HG02623 (cell line): Measurements from ENCODE around the gene TACC2.
"Not testable (repeated sequence)": the region's sequence is repeated elsewhere in the genome, so short reads cannot be mapped to it uniquely, and the experiment has no call there.

Experiments
- ATAC-seq: cut with Tn5 transposase; IDR thresholded peaks from one replicate; pipeline ENCODE4 v1.9.1; 2021; ENCODE audit warnings: moderate library complexity; ENCODE audit not compliant: unreplicated experiment

The TACC2 gene

DNA sequence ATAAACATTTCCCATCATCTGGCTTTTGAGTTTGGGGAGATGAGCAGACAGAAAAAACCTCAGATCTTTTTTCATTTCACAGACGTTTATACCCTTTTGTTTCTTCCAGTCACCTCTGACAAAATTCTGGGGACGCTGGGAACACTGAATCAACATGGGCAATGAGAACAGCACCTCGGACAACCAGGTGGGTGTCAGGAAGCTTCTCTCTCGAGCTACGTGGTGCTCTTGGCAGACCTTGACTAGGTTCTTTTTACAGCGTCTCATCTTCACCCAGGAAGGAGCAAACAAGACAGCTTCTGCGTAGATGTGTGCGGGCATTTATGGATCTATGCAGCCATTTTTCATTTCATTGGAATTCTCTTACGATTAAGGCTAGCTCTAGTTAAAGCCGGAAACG lies 32.9 kb downstream of the TACC2 start:
- no peak for ATAC-seq

DNA sequence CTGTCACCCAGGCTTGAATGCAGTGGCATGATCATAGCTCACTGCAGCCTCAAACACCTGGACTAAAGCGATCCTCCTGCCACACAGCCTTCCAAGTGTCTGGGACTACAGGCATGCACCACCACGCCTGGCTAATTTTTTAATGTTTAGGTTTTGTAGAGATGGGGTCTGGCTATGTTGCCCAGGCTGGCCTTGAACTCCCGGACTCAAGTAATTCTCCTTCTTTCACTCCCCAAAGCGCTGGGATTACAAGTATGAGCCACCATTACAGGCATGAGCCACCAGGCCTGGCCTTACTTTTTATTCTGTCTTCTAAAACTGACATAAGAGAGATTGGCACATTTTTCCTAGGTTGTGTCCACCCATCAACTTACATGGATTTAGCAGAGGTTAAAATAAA lies 33.3 kb downstream of the TACC2 start:
- no peak for ATAC-seq

DNA sequence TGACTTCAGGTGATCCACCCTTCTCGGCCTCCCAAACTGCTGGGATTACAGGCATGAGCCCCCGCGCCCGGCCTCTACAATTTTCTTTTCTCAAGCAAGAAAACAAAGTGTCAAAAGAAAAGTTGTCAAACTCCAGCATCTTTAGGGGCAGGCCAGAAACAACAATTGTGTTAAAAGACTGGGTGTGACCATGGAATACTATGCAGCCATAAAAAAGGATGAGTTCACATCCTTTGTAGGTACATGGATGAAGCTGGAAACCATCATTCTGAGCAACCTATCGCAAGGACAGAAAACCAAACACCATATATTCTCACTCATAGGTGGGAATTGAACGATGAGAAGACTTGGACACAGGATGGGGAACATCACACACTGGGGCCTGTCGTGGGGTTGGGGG lies 34.3 kb downstream of the TACC2 start:
- ATAC-seq = not testable (repeated sequence)

DNA sequence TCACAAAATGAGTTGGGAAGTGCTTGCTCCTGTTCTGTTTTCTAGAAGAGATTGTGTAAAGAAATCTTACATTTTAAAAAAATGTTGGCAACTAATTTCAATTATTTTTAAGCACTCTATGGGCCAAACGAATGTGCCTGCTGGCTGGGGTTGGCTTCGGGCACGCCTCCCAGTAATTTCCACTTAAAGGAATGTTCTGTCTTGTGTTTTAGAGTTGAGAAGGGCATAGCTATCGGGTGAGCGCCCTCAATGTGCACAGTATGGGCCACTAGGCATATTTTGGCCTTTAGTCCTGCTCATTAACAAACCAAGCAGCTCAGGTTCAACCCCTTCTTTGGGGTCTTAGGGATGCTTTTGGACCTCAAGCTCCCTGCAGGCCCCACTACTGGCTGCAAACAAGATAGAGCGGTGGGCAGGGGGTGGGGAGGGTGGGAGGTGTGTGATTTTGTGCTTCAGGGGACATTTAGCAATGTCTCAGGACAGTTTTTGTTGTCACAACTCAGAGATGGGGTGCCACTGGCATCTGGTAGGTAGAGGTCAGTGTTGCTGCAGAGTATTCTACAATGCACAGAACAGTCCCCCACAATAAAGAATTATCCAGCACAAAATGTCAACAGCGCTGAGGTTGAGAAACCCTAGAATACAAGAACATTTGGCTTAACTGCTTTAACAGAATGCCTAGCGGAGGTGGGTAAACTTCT lies 40.7 kb downstream of the TACC2 start:
- ATAC-seq = no peak

DNA sequence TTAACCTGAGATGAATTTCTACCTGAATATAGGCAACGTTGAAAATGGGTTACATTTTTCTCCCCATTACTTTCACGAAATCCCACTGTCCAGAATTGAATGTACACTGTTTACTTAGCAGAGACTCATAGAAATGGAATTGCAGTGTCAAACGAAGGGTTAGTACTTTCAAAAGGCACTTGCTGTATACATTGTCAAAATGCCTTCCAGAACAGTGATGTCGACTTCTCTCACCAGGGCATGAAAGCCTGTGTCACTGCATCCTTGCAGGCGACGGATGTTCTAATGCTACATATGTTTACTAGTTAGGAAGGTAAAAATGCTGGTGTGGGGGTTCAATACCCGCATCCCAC lies 41.2 kb downstream of the TACC2 start:
- no peak for ATAC-seq

DNA sequence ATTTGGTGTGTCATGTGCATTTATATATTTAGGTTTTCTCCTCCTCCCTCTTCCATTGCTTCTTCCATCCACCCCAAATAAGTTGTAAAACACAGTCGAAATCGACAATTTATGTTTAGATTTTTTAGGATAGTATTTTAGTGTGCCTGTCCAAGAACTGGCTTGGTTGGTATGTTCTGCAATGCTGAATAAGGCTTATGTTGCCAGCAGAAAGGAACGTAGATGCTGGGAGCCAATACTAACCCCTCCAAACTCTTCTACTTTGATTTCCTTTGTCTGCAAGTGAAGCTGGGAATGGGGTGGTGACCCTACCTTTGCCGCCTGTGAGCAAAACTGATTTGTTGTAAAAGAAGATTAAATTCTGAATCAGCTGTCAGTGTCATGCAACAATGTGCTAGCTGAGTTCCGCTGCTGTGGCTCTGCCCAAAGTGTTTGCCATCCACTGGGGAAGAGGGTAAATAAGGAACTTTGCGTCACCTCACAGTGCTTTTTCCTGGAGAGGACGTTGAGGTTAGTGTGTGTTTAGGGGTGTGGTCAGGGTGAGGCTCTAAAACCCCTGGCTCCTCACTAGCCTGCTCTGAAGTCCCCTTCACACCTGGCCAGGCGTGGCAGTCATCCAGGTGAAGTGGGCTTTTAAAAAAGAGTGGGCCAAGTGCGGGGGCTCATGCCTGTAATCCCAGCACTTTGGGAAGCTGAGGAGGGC lies 44.4 kb downstream of the TACC2 start:
- ATAC-seq = no peak

DNA sequence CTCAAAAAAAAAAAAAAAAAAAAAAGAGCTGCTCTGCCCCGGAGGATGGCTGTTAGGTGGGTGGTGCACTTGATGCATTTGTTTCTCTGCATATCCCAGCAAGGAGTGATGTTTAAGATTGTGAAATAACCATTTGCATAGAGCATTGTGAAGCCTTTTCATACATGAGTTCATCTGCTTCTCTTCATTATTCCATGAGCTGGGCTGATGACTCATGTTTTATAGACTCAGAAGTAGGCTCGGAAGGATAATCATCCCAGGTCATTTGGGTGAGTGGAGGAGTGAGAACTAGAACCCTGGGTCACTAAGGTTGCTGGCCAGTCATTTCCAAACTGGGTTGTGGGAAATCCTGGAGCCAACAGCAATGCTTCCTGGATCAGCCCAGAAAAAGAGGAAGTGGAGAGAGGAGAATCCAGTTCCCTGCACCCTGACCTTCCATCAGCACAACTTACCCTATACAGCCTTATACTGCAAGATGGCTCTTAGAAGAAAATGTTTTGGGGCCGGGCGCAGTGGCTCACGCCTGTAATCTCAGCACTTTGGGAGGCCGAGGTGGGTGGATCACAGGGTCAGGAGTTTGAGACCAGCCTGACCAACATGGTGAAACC lies 45.3 kb downstream of the TACC2 start:
- no peak for ATAC-seq

DNA sequence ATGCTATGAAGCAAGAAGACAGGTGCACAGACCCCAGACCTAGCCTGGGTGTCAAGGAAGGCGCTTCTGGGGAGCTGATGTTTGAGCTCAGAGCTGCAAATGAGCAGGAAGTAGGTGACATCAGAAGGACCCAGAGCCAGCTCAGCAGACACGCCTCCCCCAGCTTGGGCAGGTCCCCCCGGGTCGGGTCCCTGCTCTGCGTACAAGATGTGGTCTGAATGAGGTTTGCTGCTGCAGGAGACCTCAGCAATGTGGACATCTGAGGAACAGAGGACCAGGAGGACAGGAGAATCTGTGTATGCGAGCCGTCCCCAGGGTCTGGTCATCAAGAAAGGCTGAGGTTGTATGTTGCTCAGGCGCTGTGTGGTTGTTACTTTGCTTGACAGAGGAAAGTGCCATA lies 51.8 kb downstream of the TACC2 start:
- no peak for ATAC-seq

DNA sequence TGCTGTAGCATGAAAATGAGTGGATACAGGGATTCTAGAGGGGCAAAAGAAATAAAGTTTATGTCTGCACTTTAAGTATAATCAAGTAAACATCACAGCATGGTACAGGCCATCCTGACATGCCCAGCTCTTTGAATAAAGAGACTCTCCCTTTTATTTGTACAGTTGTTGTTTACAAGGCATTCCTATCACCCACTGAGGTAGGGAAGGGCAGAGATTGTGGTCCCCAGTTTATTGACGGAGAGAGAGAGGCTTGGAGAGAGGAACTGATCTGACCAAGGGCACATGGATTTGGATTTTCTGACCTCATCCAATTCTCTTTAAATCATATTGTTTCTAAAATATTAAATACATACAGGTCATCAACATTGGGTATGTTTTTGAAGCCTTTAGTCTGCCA lies 53.9 kb downstream of the TACC2 start:
- ATAC-seq = no peak

DNA sequence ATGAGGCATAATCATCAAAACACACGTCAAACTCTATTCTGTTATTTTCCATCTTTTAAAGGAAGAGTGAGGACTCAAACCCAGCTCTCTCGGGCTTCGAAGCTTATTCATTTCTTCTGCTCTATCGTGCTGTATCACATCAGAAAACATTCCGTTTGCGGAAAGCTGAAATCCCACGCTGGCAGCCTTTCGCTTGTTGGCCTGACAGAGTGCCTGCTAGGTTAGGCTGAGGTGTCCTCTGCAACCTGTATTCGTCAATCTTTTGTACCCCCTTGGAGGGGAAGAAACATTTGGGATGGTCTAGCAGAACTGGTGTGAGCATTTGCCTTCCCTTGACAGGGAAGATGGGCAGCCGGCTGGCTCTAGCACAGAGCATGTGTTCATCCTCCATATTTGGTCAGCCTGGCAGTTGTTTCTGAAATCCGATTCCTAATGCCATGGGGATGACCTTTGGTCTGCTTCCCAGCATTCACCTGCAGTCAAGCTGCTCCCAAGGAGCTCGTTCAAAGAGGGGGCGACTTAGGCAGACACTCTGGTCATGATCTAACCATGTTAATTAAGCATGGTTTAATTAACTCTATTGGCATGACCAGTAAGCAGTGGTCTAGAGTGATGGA lies 55.2 kb downstream of the TACC2 start:
- no peak for ATAC-seq

DNA sequence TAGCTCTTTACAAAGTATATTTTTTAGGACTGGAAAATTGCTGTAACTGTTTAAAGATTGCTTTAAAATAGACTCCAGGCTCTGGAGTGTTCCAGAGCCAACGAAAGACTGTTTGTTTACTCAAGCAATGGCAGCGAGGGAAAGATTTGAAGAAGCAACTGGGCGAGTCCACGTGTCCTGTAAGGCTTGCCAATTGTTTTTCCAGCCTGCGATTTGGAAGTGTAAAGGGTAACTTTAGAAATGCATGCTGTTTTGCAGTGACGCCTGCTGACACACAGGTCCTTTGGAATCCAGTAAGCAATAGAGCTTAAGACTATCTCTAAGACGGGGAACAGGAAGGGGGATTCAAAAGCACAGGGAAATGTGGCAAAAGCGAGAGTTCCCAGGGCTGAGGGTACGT lies 55.8 kb downstream of the TACC2 start:
- ATAC-seq = no peak

DNA sequence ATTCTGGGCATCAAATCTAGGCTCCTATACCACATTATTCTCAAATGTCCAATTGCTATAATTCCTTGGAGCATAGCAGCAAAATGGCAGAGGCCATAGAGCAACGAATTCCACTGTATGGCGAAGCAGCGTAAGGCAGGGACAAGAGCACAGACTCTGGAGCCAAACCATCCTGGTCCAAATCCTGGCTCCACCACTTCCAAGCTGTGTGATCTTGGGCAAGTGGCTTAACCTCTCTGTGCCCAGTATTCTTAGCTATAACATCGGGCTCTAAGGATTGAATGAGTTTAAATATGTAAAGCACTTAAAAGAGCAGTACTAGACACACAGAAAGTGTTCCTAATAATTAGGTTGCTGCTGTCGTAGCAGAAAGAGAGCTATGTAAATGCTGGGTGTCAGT lies 56.2 kb downstream of the TACC2 start:
- no peak for ATAC-seq

DNA sequence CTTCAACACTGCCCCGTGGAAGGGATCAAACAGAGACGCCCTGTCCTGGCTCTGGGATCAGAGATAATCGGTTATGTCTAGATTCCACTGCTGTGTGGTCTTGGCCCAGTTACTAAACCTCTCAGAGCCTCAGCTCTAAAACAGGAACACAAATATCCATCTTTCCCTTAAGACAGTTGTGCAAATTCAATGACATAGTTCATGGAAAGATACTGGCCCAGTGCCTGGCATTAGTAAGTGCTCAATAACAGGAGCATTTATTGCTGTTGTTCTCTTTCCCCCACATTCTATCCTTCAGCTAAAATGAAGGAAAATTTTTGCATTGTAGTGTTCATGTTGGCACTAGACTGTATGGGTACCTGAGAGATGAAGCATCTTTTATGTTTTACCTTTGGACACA lies 58.6 kb downstream of the TACC2 start:
- no peak for ATAC-seq

DNA sequence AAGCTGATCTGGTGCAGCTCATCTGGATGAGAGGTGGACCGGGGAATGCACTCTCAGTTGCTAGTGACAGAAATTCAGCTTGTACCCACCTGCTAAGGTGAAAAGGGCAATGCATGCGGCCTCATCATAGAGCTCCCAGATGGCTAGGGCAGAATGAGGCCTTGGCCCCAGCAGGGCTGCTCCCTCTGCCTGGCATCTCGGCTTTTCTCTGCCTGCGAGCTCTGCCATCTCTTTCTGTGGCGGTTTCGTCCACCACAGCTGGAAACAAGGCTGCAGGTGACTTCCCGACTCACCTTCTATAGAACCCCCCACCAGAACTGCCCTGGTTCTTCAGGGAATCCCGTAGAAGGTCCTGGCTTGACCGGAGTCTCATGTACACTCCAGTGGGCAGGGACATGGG lies 60.1 kb downstream of the TACC2 start:
- no peak for ATAC-seq

DNA sequence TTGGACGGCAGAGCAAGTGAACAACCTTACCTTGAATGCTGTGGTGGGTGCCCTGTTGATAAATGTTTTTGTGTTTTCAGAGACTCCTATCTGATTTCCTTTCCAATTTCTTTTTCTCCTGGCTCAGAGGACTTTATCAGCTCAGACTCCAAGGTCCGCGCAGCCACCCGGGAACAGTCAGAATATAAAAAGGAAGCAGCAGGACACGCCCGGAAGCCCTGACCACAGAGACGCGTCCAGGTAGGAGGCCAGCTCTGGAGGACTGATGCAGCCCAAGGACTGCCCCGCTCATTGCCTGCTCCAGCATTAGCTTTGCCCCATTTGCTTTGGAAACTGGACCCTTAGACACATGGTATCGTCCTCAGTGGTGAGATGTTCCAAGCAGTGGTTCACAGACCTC lies 61.3 kb downstream of the TACC2 start:
- no peak for ATAC-seq

DNA sequence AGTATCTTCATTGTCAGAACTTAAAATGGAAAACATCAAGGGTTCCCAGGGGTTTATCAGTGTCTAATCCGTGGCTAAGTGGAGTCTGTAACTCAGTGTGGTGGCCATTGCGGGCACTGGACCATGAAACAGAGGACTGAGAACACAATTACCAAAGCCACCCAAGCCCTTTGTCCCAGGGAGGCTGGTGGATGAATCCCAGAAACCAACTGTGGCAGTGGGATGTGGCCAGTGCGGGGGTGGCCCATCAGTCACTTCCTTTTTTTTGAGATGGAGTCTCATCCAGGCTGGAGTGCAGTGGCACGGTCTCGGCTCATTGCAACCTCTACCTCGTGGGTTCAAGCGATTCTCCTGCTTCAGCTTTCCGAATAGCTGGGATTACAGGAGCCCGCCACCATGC lies 61.8 kb downstream of the TACC2 start:
- ATAC-seq = no peak

DNA sequence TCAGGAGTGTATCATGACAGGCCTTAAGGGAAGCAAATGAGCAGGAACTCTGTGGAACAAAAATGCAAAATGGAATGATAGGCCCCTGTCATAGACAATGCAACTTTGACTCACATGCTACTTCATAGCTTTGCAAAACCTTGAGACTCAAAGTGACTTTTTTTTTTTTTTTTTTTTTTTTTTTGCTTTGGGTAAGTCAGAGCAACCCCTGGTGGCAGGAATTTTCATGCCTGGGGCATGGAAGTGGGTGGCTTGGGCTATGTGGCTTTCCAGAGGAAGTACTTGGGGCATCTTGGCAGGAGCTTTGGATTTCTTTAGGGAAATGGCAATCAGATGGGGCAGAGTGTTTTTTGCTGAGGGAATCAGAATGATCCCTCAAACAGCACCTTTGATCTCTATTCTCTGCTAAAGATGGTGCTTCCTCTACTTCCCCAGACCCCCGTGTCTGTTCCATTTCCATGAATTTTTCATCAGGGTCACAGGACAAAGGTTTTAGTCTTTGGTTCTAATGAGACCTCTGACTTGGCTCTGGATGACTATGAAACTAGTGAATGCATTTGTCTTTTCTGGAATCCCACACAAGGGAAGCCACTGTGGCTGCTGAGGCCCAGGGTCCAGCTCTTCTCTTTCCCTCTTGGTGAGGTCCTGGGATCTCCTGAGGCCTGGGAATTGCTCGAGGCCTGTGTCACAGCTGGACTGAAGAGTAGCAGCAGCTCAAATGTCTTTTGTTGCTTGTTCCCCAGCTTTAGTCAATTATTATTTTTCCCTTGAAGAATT lies 62.8 kb downstream of the TACC2 start:
- no peak for ATAC-seq

DNA sequence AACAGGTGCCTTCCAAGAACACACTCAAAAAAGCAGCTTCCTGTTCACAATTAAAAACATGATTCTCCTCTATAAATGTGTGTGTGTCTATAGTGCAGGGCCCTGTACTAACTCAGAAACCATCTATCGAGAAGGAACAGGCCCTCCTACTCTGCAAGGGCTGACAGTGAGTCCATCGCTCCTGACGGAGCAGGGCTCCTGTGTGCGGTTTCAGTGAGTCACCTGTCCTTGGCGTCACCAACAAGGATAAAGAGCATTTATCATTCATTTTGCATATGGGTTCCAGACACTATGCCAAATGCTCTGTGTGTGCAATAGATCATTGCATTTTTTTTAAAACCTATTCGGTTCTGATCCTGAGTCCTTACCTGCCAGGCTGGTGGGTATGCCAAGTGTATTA lies 63.7 kb downstream of the TACC2 start:
- no peak for ATAC-seq

DNA sequence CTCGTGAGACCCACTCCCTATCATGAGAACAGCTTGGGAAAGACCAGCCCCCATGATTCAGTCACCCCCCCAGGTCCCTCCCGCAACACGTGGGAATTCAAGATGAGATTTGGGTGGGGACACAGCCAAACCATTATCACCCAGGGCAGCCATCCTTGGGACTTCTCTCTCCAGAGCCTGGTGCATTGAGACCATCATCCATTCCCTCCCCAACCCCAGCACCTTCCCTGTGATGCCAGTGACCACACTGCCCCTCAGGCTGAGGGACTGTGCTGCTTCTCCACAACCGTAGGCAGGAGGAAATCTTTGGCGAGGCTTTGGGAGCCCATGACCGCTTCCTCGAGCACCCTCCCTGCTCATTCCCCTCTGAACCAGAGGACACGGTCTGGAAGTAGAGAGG lies 64.4 kb downstream of the TACC2 start:
- no peak for ATAC-seq

DNA sequence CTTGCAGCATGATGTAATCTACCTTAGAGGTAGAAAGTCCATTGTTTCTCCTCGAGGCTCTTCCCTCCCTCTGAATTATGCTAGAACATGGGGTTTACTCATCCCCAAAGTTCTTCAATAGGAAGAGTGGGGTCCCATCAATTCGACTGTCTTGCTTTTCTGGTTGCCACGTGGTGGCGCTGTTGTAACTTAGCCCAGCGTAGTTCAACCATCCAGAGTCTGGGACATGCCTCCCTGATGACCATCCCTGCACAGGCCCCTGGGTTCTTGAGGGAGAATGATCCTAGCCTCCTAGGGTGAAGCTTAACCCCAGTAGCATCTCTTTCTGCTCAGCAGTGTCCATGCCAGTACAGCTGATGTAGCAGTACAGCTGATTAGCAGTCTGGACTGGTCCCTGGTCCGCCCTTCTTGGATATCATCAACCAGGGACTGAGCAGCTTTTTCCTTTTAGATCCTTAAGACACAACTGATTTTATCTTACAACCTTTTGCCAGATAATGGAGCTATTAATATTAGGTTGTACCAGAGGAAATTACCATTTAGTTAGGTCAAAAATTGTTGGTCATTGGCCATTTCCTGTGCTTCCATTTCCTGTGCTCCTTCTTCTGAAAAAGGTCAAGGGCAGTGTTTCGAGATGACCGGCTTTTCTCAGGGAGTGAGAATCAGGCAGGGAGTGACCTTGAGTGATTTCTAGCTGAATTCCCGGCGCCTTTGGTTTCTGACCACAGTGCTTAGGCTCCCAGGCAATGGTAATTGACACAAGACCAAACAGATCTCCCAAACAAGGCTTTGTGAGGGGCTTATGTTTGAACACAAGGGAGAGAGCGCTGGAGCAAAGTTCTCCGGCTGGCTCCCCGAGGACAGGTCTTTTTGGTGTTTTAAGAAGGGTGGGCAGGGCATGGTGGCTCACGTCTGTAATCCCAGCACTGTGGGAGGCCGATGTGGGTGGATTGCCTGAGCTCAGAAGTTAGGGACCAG lies 65.4 kb downstream of the TACC2 start:
- ATAC-seq = no peak
